HCT116 (cell line): ENCODE data around the gene SIRT6. TPM values are rescaled to one million over a fixed set of nuclear protein-coding genes. Genes with fewer than 3 reads are reported as not detected.

Source experiments
- ATAC-seq: fragments of 200-7000 bp; cut with Tn5 transposase; 2 replicates; pipeline ENCODE4 v1.9.1; 2020; ENCODE audit warnings: mild to moderate bottlenecking, moderate library complexity
- BruUV-seq: library from RNA; stranded (reverse); fragments of 400-500 nt; replicated peaks from 2 replicates; lab custom pipeline; 2021; lab: Mats Ljungman, UMichigan
- CTCF ChIA-PET: fragments of 300-600 bp; sonication (Branson Sonifier 250); formaldehyde crosslinking; loops from one replicate; lab custom pipeline; 2021; ENCODE audit warnings: antibody characterized with exemption; lab: Charles Lee
- POLR2A ChIA-PET: fragments of 300-600, 350-600 bp; sonication (Branson Sonifier 250); formaldehyde crosslinking; loops from one replicate; lab custom pipeline; 2021; ENCODE audit warnings: antibody characterized with exemption; lab: Charles Lee
- RAD21 ChIA-PET, 2 experiments: fragments of 300-600 bp; sonication (Branson Sonifier 250); formaldehyde crosslinking; loops; one replicate each; lab custom pipeline; 2023; ENCODE audit warnings: low total read pairs in 2 of 2; ENCODE audit not compliant: uncharacterized antibody in 2 of 2, unreplicated experiment in 2 of 2, low non-redundant PET in 1 of 2; lab: Charles Lee
- DNase-seq: peaks from one replicate; pipeline ENCODE4 v3.0.0-alpha.2; 2010; ENCODE audit warnings: low read depth, low spot score
- H2AFZ ChIP-seq: fragments of 200-600 bp; shearing (Covaris generic), sonication (generic); 2 replicates; pipeline ENCODE4 v1.6.1; 2017; ENCODE audit warnings: low read depth, mixed run types, mixed read lengths, antibody characterized with exemption, low read length; ENCODE audit not compliant: poor library complexity, severe bottlenecking
- H3K27ac ChIP-seq: 2 replicates; pipeline ENCODE4 v1.5.1; 2012; ENCODE audit warnings: low read depth, low read length
- H3K27me3 ChIP-seq: fragments of 200-600 bp; sonication (generic); 2 replicates; pipeline ENCODE4 v1.6.1; 2016; ENCODE audit warnings: mixed run types, low read length, mixed read lengths; ENCODE audit not compliant: insufficient read depth
- H3K36me3 ChIP-seq, 2 experiments: fragments of 200-500 bp in 1 of 2; fragments of 200-600 bp in 1 of 2; sonication (Bioruptor generic) in 1 of 2; sonication (generic) in 1 of 2; 2 replicates each; pipeline versions ENCODE4 v1.5.1 to v1.6.1; 2014 to 2016; ENCODE audit warnings: low read length in 2 of 2, inconsistent platforms in 1 of 2, mixed read lengths in 1 of 2, mixed run types in 1 of 2; ENCODE audit not compliant: insufficient read depth in 2 of 2, control insufficient read depth in 1 of 2
- H3K4me1 ChIP-seq, 2 experiments: fragments of 200-600 bp in 1 of 2; sonication (generic) in 1 of 2; 2 replicates each; pipeline versions ENCODE4 v1.5.1 to v1.6.1; 2012 to 2017; ENCODE audit warnings: low read length in 2 of 2, inconsistent platforms in 1 of 2, mild to moderate bottlenecking in 1 of 2, mixed read lengths in 1 of 2, mixed run types in 1 of 2, moderate library complexity in 1 of 2; ENCODE audit not compliant: insufficient read depth in 2 of 2, control insufficient read depth in 1 of 2
- H3K4me2 ChIP-seq: fragments of 200-600 bp; sonication (generic); 2 replicates; pipeline ENCODE4 v1.6.1; 2017; ENCODE audit warnings: mixed run types, low read length, mixed read lengths
- H3K4me3 ChIP-seq, 2 experiments: fragments of 200-600 bp in 1 of 2; sonication (generic) in 1 of 2; replicated peaks in 1 of 2; 2 replicates each; pipeline ENCODE4 v1.5.1; 2011 to 2016; ENCODE audit warnings: low read length in 2 of 2, control low read depth in 1 of 2, low read depth in 1 of 2, mild to moderate bottlenecking in 1 of 2, mixed read lengths in 1 of 2, mixed run types in 1 of 2
- H3K79me2 ChIP-seq: fragments of 200-600 bp; sonication (generic); 2 replicates; pipeline ENCODE4 v1.6.1; 2017; ENCODE audit warnings: mild to moderate bottlenecking, mixed run types, low read length, moderate library complexity, mixed read lengths; ENCODE audit not compliant: insufficient read depth
- H3K9ac ChIP-seq: fragments of 200-600 bp; sonication (generic); 2 replicates; pipeline ENCODE4 v1.6.1; 2016; ENCODE audit warnings: low read length, mixed read lengths
- H3K9me2 ChIP-seq: fragments of 200-600 bp; sonication (generic), shearing (Covaris generic); 2 replicates; pipeline ENCODE4 v1.6.1; 2017; ENCODE audit warnings: mixed run types, mild to moderate bottlenecking, moderate library complexity; ENCODE audit not compliant: insufficient read depth
- H3K9me3 ChIP-seq, 2 experiments: fragments of 200-500 bp in 1 of 2; fragments of 200-600 bp in 1 of 2; sonication (Bioruptor generic) in 1 of 2; sonication (generic) in 1 of 2; 2 replicates each; pipeline ENCODE4 v1.6.1; 2014 to 2017; ENCODE audit warnings: low read length in 2 of 2, mixed read lengths in 2 of 2, inconsistent platforms in 1 of 2, low read depth in 1 of 2, mild to moderate bottlenecking in 1 of 2, mixed run types in 1 of 2, moderate library complexity in 1 of 2; ENCODE audit not compliant: control insufficient read depth in 1 of 2, insufficient read depth in 1 of 2
- H4K20me1 ChIP-seq: fragments of 200-600 bp; sonication (generic), shearing (Covaris generic); 2 replicates; pipeline ENCODE4 v1.6.1; 2017; ENCODE audit warnings: mixed run types, mild to moderate bottlenecking, moderate library complexity; ENCODE audit not compliant: insufficient read depth
- CBX3 ChIP-seq: IDR thresholded peaks from 2 replicates; pipeline ENCODE4 v1.6.1; 2012; ENCODE audit warnings: low read depth
- CEBPB ChIP-seq: IDR thresholded peaks from 2 replicates; pipeline ENCODE4 v1.6.1; 2012; ENCODE audit warnings: low read depth
- EGR1 ChIP-seq: IDR thresholded peaks from 2 replicates; pipeline ENCODE4 v1.6.1; 2012; ENCODE audit warnings: low read depth
- ELF1 ChIP-seq: IDR thresholded peaks from 2 replicates; pipeline ENCODE4 v1.6.1; 2012; ENCODE audit warnings: low read depth, borderline replicate concordance
- EZH2 ChIP-seq: fragments of 200-600 bp; sonication (generic); IDR thresholded peaks from 2 replicates; pipeline ENCODE4 v1.6.1; 2017; ENCODE audit warnings: antibody characterized with exemption, mixed run types
- EZH2phosphoT487 ChIP-seq: fragments of 200-600 bp; IDR thresholded peaks from 2 replicates; pipeline ENCODE4 v1.6.1; 2018; ENCODE audit warnings: antibody characterized with exemption, borderline replicate concordance
- FOSL1 ChIP-seq: IDR thresholded peaks from 2 replicates; pipeline ENCODE4 v1.6.1; 2012; ENCODE audit warnings: low read depth
- JUND ChIP-seq: IDR thresholded peaks from 2 replicates; pipeline ENCODE4 v1.6.1; 2012
- POLR2A ChIP-seq: IDR thresholded peaks from 2 replicates; pipeline ENCODE4 v1.7.0; 2011; ENCODE audit warnings: borderline replicate concordance; ENCODE audit not compliant: insufficient read depth, insufficient read length; ENCODE audit errors: extremely low read depth
- RAD21 ChIP-seq: IDR thresholded peaks from 2 replicates; pipeline ENCODE4 v1.6.1; 2012; ENCODE audit warnings: low read depth, mild to moderate bottlenecking
- SIN3A ChIP-seq: IDR thresholded peaks from 2 replicates; pipeline ENCODE4 v1.6.1; 2012; ENCODE audit warnings: low read depth
- SP1 ChIP-seq: IDR thresholded peaks from 2 replicates; pipeline ENCODE4 v1.6.1; 2012; ENCODE audit warnings: low read depth
- SRF ChIP-seq: IDR thresholded peaks from 2 replicates; pipeline ENCODE4 v1.6.1; 2012; ENCODE audit warnings: low read depth
- TCF7L2 ChIP-seq: IDR thresholded peaks from 2 replicates; pipeline ENCODE4 v1.7.0; 2011; ENCODE audit warnings: borderline replicate concordance, inconsistent platforms; ENCODE audit not compliant: insufficient read depth, insufficient read length; ENCODE audit errors: extremely low read depth
- YY1 ChIP-seq: IDR thresholded peaks from 2 replicates; pipeline ENCODE4 v1.6.1; 2011; ENCODE audit warnings: low read length, low read depth, moderate library complexity, mild to moderate bottlenecking; ENCODE audit not compliant: insufficient replicate concordance; ENCODE audit errors: extremely low read depth
- ZFX ChIP-seq: fragments of 450-650 bp; IDR thresholded peaks from 2 replicates; pipeline ENCODE4 v1.6.1; 2017
- ZNF274 ChIP-seq: fragments of 200-500 bp; sonication (Bioruptor generic); IDR thresholded peaks from 2 replicates; pipeline ENCODE4 v1.6.1; 2014; ENCODE audit warnings: mild to moderate bottlenecking, low read depth, low read length, inconsistent platforms
- intact Hi-C: fragments of 100-400 bp; cut with micrococcal nuclease; formaldehyde crosslinking; loops from 2 replicates; pipeline ENCODE4 v1.10.0; 2022
- total RNA-seq: library from RNA; stranded (reverse); gene quantifications from one replicate; pipeline ENCODE4 v1.2.1, GENCODE V29; 2021; ENCODE audit not compliant: unreplicated experiment
- TF ChIP-seq, protein P1 (sequence below): IDR thresholded peaks from 2 replicates; pipeline ENCODE4 v1.6.1; 2012
- TF ChIP-seq, protein P2 (sequence below), 3 experiments: fragments of 200-600 bp in 1 of 3; sonication (generic) in 1 of 3; IDR thresholded peaks in 2 of 3; conservative IDR thresholded peaks in 1 of 3; 2 replicates each; pipeline ENCODE4 v1.5.1; 2012 to 2017; ENCODE audit warnings: low read depth in 2 of 3, low read length in 2 of 3, antibody characterized with exemption in 1 of 3, borderline replicate concordance in 1 of 3, control low read depth in 1 of 3, mild to moderate bottlenecking in 1 of 3, mixed read lengths in 1 of 3, mixed run types in 1 of 3, moderate library complexity in 1 of 3; ENCODE audit not compliant: insufficient read depth in 1 of 3
- TF ChIP-seq, protein P3 (sequence below): IDR thresholded peaks from 2 replicates; pipeline ENCODE4 v1.6.1; 2012

The SIRT6 gene
- total RNA-seq, 1 experiment from 2014 or later, result 36.3 TPM

DNA sequence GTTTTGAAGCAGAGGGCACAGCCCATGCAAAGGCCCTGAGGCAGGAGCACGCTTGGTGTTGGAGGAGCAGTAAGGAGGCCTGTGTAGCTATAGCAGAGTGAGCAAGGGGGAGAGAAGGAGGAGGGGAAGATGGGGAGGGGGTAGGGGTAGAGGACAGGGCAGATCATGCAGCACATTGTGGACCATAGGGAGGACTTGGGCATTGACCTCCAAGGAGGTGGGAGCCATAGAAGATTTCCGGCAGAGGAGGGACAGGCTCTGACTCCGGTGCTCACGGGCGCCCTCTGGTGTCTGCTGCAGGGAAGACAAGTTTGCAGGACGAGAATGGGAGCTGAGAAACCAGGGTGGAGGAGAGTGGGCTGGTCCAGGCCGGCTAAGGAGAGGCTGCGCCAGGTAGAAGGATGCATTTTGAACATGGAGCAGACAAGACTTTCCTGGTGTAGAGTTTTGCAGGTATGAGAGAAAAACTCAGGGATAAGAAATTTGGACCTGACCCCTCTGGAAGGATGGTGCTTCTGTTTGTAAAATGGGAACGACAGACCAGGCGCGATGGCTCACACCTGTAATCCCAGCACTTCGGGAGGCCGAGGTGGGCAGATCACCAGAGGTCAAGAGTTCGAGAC is 42.6 kb downstream of the SIRT6 start:
- CTCF ChIA-PET, result interaction anchor here (0.6 to 3.3 kb wide), 24 partner anchors 9 to 170 kb away, joined by 3 to 36 read pairs (median 5); partner anchors contain the start of genes CREB3L3, EEF2 and ZBTB7A

More for the DNA sequence above, 42.6 kb downstream of the SIRT6 start:
- no peaks in the 10 kb centered on the region for H3K36me3 ChIP-seq
- ChIA-PET POLR2A (interaction anchor here (1.2 kb wide), 1 partner anchor 8 kb away, joined by 6 read pairs; no protein-coding TSS in a partner anchor), RAD21 (interaction anchor here (0.7 to 1.2 kb wide), 4 partner anchors 34 to 92 kb away, joined by 3 to 4 read pairs (median 4); no protein-coding TSS in a partner anchor)
- H4K20me1 ChIP-seq, result no peaks in the 10 kb centered on the region
- peak overlapping the region; percentile 75 for H3K4me2 ChIP-seq
- intact Hi-C loops, result loop anchor here (1.0 to 10.0 kb wide), 4 partner anchors 48 to 285 kb away; partner anchors contain the start of gene ZBTB7A
- no peaks in the 10 kb centered on the region for H3K27me3 ChIP-seq
- no TSS peak for BruUV-seq
- H3K9ac ChIP-seq, result no peak overlapping the region
- peak overlapping the region; percentile 93 for H2AFZ ChIP-seq
- H3K4me3 ChIP-seq, result peak overlapping the region; percentile 32 to 50
- TF ChIP-seq ZFX, result no peak
- TF ChIP-seq JUND, result no peak
- no peak for TF ChIP-seq CEBPB
- no peak for TF ChIP-seq ZNF274
- TF ChIP-seq EGR1, result no peak
- TF ChIP-seq SRF, result no peak
- no peak for TF ChIP-seq SIN3A
- TF ChIP-seq YY1, result peak; percentile 48
- TF ChIP-seq SP1, result no peak
- TF ChIP-seq FOSL1, result no peak
- TF ChIP-seq ELF1, result no peak
- TF ChIP-seq, protein P1, sequence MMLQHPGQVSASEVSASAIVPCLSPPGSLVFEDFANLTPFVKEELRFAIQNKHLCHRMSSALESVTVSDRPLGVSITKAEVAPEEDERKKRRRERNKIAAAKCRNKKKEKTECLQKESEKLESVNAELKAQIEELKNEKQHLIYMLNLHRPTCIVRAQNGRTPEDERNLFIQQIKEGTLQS, result no peak
- peak; percentile 69 for TF ChIP-seq RAD21
- no peak for TF ChIP-seq POLR2A
- TF ChIP-seq, protein P2, sequence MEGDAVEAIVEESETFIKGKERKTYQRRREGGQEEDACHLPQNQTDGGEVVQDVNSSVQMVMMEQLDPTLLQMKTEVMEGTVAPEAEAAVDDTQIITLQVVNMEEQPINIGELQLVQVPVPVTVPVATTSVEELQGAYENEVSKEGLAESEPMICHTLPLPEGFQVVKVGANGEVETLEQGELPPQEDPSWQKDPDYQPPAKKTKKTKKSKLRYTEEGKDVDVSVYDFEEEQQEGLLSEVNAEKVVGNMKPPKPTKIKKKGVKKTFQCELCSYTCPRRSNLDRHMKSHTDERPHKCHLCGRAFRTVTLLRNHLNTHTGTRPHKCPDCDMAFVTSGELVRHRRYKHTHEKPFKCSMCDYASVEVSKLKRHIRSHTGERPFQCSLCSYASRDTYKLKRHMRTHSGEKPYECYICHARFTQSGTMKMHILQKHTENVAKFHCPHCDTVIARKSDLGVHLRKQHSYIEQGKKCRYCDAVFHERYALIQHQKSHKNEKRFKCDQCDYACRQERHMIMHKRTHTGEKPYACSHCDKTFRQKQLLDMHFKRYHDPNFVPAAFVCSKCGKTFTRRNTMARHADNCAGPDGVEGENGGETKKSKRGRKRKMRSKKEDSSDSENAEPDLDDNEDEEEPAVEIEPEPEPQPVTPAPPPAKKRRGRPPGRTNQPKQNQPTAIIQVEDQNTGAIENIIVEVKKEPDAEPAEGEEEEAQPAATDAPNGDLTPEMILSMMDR (IDR thresholded peaks at IDR 0.05 in 2 of 3, conservative IDR thresholded peaks at IDR 0.05 in 1 of 3; ENCODE audit: borderline replicate concordance in 1 of 3, insufficient read depth in 1 of 3, low read depth in 2 of 3, low read length in 2 of 3), result peak; percentile 76 to 91 (median 91)
- peak; percentile 71; the same call in 1 of the 2 replicates for TF ChIP-seq CBX3
- no peak for TF ChIP-seq TCF7L2
- TF ChIP-seq, protein P3, sequence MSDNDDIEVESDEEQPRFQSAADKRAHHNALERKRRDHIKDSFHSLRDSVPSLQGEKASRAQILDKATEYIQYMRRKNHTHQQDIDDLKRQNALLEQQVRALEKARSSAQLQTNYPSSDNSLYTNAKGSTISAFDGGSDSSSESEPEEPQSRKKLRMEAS, result no peak; the same call in 1 of the 2 replicates
- no peak for TF ChIP-seq EZH2
- no peak for TF ChIP-seq EZH2phosphoT487
- no peaks in the 10 kb centered on the region for H3K79me2 ChIP-seq
- H3K9me2 ChIP-seq, result no peaks in the 10 kb centered on the region
- peak overlapping the region; percentile 21; the same call in 1 of the 2 replicates for H3K27ac ChIP-seq
- H3K9me3 ChIP-seq, result no peaks in the 10 kb centered on the region
- H3K4me1 ChIP-seq, result peaks cover 15 to 40% of the 10 kb centered on the region in 2 experiments
- peak; percentile 88 for ATAC-seq
- DNase-seq, result peak; percentile 71
